ENCODE measurements around the gene KLHL8. TPM values are rescaled to one million over a fixed set of nuclear protein-coding genes. Genes with fewer than 3 reads are reported as not detected.
A peak's percentile ranks its signal among the peaks of the same experiment; 100 is the strongest.

KLHL8 gene
- total RNA-seq, 1 experiment from 2014 or later: 24.2 TPM

DNA sequence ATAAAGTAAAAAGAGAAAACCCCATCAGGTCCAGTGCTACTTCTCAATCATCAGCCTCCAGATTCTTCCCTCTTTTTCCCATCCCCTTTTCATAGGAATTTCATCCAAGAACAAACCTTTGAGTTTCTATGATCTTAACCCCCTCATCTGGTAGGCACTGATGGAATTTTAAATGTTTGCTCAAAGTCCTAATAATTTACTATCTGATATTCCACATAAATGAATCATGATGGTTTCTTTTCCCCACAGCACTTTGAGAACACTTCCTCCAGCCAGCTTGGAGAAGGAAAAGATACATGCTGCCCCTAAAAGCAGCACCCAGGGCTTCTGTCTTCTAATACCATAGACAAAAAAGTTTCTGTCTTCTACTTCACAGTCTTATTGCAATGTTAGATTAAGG lies 19.4 kb upstream of the KLHL8 start:
- peaks cover 0 to 18% of the 10 kb centered on the region in 2 experiments; a peak in 2 of 4 replicates for H3K9me3 ChIP-seq (ENCODE audit: control insufficient read depth in 1 of 2, insufficient read depth in 1 of 2, low read depth in 1 of 2, low read length in 2 of 2)
- CTCF ChIA-PET: interaction anchor here (1.5 kb wide), 1 partner anchor 89 kb away, joined by 4 read pairs; no protein-coding TSS in a partner anchor
- H3K9me2 ChIP-seq (ENCODE audit: insufficient read depth): no peaks in the 10 kb centered on the region
- H3K9ac ChIP-seq (ENCODE audit: low read length): no peak overlapping the region
- DNase-seq (ENCODE audit: low read depth, low spot score) (no peak), ATAC-seq (no peak)
- H3K36me3 ChIP-seq (ENCODE audit: control insufficient read depth in 1 of 2, insufficient read depth in 2 of 2, low read length in 2 of 2): no peaks in the 10 kb centered on the region
- no peaks in the 10 kb centered on the region for H4K20me1 ChIP-seq (ENCODE audit: insufficient read depth)
- H3K27ac ChIP-seq (ENCODE audit: low read depth, low read length): no peak overlapping the region
- H3K27me3 ChIP-seq (ENCODE audit: insufficient read depth, low read length): no peaks in the 10 kb centered on the region
- no peaks in the 10 kb centered on the region for H3K79me2 ChIP-seq (ENCODE audit: insufficient read depth, low read length)
- H3K4me3 ChIP-seq (replicated peaks in 1 of 2; ENCODE audit: low read depth in 1 of 2, low read length in 2 of 2): no peak overlapping the region
- RAD21 ChIA-PET (ENCODE audit: low non-redundant PET in 1 of 2, low total read pairs in 2 of 2, uncharacterized antibody in 2 of 2, unreplicated experiment in 2 of 2): no interaction called here
- intact Hi-C loops (cut with micrococcal nuclease): loop anchor here (10.0 kb wide), 1 partner anchor 745 kb away; no protein-coding TSS in a partner anchor
- POLR2A ChIA-PET: no interaction called here
- peaks cover 0 to 10% of the 10 kb centered on the region in 2 experiments; a peak in 2 of 4 replicates for H3K4me1 ChIP-seq (ENCODE audit: control insufficient read depth in 1 of 2, insufficient read depth in 2 of 2, low read length in 2 of 2)
- no peak overlapping the region for H3K4me2 ChIP-seq (ENCODE audit: low read length)
- H2AFZ ChIP-seq (ENCODE audit: low read depth, low read length, poor library complexity, severe bottlenecking): peak overlapping the region; percentile 60
- TF ChIP-seq POLR2AphosphoS5 (IDR thresholded peaks at IDR 0.05; ENCODE audit: low read depth, low read length): no peak
- no peak for TF ChIP-seq CBX3 (IDR thresholded peaks at IDR 0.05; ENCODE audit: low read depth)
- TF ChIP-seq CEBPB (IDR thresholded peaks at IDR 0.05; ENCODE audit: low read depth): no peak
- TF ChIP-seq, protein P1, sequence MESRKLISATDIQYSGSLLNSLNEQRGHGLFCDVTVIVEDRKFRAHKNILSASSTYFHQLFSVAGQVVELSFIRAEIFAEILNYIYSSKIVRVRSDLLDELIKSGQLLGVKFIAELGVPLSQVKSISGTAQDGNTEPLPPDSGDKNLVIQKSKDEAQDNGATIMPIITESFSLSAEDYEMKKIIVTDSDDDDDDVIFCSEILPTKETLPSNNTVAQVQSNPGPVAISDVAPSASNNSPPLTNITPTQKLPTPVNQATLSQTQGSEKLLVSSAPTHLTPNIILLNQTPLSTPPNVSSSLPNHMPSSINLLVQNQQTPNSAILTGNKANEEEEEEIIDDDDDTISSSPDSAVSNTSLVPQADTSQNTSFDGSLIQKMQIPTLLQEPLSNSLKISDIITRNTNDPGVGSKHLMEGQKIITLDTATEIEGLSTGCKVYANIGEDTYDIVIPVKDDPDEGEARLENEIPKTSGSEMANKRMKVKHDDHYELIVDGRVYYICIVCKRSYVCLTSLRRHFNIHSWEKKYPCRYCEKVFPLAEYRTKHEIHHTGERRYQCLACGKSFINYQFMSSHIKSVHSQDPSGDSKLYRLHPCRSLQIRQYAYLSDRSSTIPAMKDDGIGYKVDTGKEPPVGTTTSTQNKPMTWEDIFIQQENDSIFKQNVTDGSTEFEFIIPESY (IDR thresholded peaks at IDR 0.05; ENCODE audit: extremely low read depth, insufficient replicate concordance, low read length): no peak
- TF ChIP-seq ZNF274 (IDR thresholded peaks at IDR 0.05; ENCODE audit: low read depth, low read length): no peak
- TF ChIP-seq EZH2 (IDR thresholded peaks at IDR 0.05): no peak
- no peak for TF ChIP-seq EGR1 (IDR thresholded peaks at IDR 0.05; ENCODE audit: low read depth)
- BruUV-seq (replicated peaks): no TSS peak

DNA sequence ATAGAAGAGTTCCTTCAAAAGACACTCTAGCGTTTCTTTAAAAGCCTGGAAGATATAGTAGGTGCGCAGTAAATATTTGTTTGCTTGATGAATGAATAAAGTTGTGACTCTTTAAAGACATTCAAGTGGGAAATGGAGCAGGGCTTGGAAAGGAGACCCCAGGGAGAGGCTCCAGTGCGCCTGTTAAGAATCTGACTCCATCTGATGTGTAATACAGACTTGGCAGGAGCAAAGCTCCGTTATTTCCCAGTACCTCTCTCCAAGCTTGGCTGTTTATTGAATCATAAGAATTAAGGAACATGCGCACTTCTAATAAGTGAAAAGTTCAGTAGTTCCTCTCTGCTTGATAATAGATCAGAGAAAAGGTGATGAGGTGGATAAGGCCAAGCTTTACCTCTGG lies 18.8 kb upstream of the KLHL8 start:
- Histone ChIP-seq H3K4me3 (replicated peaks in 1 of 2; ENCODE audit: low read depth in 1 of 2, low read length in 2 of 2) (no peak overlapping the region), H3K9me3 (ENCODE audit: control insufficient read depth in 1 of 2, insufficient read depth in 1 of 2, low read depth in 1 of 2, low read length in 2 of 2) (peaks cover 0 to 18% of the 10 kb centered on the region in 2 experiments; a peak in 2 of 4 replicates), H3K36me3 (ENCODE audit: control insufficient read depth in 1 of 2, insufficient read depth in 2 of 2, low read length in 2 of 2) (no peaks in the 10 kb centered on the region), H3K27me3 (ENCODE audit: insufficient read depth, low read length) (no peaks in the 10 kb centered on the region), H3K9ac (ENCODE audit: low read length) (no peak overlapping the region), H4K20me1 (ENCODE audit: insufficient read depth) (no peaks in the 10 kb centered on the region), H3K4me2 (ENCODE audit: low read length) (no peak overlapping the region), H3K4me1 (ENCODE audit: control insufficient read depth in 1 of 2, insufficient read depth in 2 of 2, low read length in 2 of 2) (peaks cover 0 to 10% of the 10 kb centered on the region in 2 experiments; a peak in 2 of 4 replicates), H2AFZ (ENCODE audit: low read depth, low read length, poor library complexity, severe bottlenecking) (no peak overlapping the region), H3K27ac (ENCODE audit: low read depth, low read length) (no peak overlapping the region), H3K9me2 (ENCODE audit: insufficient read depth) (no peaks in the 10 kb centered on the region), H3K79me2 (ENCODE audit: insufficient read depth, low read length) (no peaks in the 10 kb centered on the region)
- BruUV-seq (replicated peaks): no TSS peak
- ATAC-seq (no peak), DNase-seq (ENCODE audit: low read depth, low spot score) (no peak)
- TF ChIP-seq SP1 (IDR thresholded peaks at IDR 0.05; ENCODE audit: low read depth): no peak
- RAD21 ChIA-PET (ENCODE audit: low non-redundant PET in 1 of 2, low total read pairs in 2 of 2, uncharacterized antibody in 2 of 2, unreplicated experiment in 2 of 2): no interaction called here
- CTCF ChIA-PET: interaction anchor here (1.5 kb wide), 1 partner anchor 88 kb away, joined by 4 read pairs; no protein-coding TSS in a partner anchor
- POLR2A ChIA-PET: no interaction called here
- intact Hi-C loops (cut with micrococcal nuclease): loop anchor here (10.0 kb wide), 1 partner anchor 744 kb away; no protein-coding TSS in a partner anchor

Data from HCT116 (cell line).